Measurements from ENCODE around the gene FRMPD4. TPM values are rescaled to one million over a fixed set of nuclear protein-coding genes. Genes with fewer than 3 reads are reported as not detected.

Gene FRMPD4
- total and polyA plus RNA-seq, 12 donors = under 0.01 to 0.06 (median 0.02) TPM; not detected in 7

DNA sequence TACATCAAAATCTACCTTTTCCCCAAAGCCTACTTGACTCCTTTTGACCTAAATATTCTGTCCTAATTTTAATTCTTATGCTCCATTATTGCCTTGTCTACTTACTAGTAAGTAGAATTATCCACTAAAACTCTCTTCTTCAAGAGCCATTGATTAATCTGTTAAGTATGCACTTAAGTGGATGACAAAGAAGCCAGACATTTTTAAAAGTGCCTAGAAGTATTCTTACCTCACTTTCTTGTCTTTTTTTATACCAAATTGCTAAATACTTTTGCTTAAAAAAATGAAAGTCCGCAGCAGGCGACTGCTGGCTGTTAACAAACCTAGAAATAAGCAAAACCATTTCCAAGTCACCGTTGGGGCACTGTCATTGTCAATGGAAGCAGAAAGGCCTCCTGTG is 20.1 kb upstream of the FRMPD4 start:
- no peaks in the 10 kb centered on the region for H3K9me3 ChIP-seq (replicated peaks in 1 of 3)
- no peaks in the 10 kb centered on the region for H3K36me3 ChIP-seq (replicated peaks in 1 of 2)
- H3K4me3 ChIP-seq = no peak overlapping the region
- H3K27ac ChIP-seq = no peak overlapping the region
- H3K4me1 ChIP-seq (replicated peaks in 1 of 2) = no peaks in the 10 kb centered on the region
- TF ChIP-seq POLR2A (IDR thresholded peaks at IDR 0.05) (no peak), CTCF (IDR thresholded peaks at IDR 0.05) (no peak)
- WGBS, 4 donors = 73 to 83% (median 79%) methylated on average over 3 of the region's 3 CpGs
- H3K27me3 ChIP-seq = no peaks in the 10 kb centered on the region
- no peak for DNase-seq
- intact Hi-C loops (cut with DNase I) = no loop called here

DNA sequence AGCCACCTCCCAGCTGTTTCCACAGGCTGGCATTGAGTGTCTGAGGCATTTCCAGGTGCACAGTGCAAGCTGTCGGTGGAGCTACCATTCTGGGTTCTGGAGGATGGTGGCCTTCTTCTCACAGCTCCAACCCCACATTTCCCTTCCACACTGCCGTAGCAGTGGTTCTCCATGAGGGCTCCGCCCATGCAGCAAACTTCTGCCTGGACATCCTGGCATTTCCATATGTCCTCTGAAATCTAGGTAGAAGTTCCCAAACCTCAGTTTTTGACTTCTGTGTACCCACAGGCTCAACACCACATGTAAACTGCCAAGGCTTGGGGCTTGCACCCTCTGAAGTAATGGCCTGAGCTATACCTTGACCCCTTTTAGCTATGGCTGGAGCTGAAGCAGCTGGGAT is 10.3 kb upstream of the FRMPD4 start:
- intact Hi-C loops (cut with DNase I) = no loop called here
- Histone ChIP-seq H3K36me3 (replicated peaks in 1 of 2) (no peaks in the 10 kb centered on the region), H3K27ac (no peak overlapping the region), H3K9me3 (replicated peaks in 1 of 3) (peaks cover 0 to 6% (median 0%) of the 10 kb centered on the region in 3 donors), H3K27me3 (peaks cover 6% of the 10 kb centered on the region), H3K4me1 (replicated peaks in 1 of 2) (no peaks in the 10 kb centered on the region), H3K4me3 (no peak overlapping the region)
- WGBS, 4 donors = 81 to 92% (median 87%) methylated on average over 3 of the region's 3 CpGs; no CpG with 5 or more reads in 1 of the 4 donors
- DNase-seq = no peak
- TF ChIP-seq POLR2A (IDR thresholded peaks at IDR 0.05) (no peak), CTCF (IDR thresholded peaks at IDR 0.05) (no peak)

DNA sequence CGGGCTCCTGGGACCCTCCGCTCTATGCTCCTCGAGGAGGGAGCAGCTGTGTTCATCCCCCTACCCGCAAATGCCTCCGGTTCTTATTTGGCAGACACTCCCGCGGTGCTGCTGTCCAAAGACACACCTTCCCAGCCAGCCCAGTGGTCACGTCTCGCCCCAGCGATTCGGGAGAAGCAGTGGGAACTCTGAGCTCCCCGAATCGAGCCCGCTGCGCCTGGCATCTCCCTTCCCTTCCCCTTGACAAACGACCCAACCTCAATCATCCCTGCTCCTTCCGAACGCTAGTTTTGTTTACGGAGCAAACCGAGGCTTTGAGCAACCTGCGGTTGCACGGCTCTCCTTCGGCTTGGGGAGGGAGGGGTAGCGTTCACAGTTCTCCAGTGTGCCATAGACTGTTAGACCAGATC is 317 bp upstream of the FRMPD4 start:
- no peaks in the 10 kb centered on the region for H3K9me3 ChIP-seq (replicated peaks in 1 of 3)
- no peaks in the 10 kb centered on the region for H3K36me3 ChIP-seq (replicated peaks in 1 of 2)
- no peak overlapping the region for H3K27ac ChIP-seq
- no peaks in the 10 kb centered on the region for H3K4me1 ChIP-seq (replicated peaks in 1 of 2)
- intact Hi-C loops (cut with DNase I) = no loop called here
- WGBS, 4 donors = 0 to 19% (median 5%) methylated on average over 3 to 24 of the region's 24 CpGs
- TF ChIP-seq CTCF (IDR thresholded peaks at IDR 0.05) = no peak
- TF ChIP-seq POLR2A (IDR thresholded peaks at IDR 0.05) = no peak
- no peak overlapping the region for H3K4me3 ChIP-seq
- no peak for DNase-seq
- peaks cover 19% of the 10 kb centered on the region for H3K27me3 ChIP-seq

GRCh38 chrX:12139934-12140611 is 1.8 kb downstream of the FRMPD4 start:
- 58 to 68% (median 64%) methylated on average over 4 of the region's 4 CpGs for WGBS, 4 donors
- H3K4me1 ChIP-seq (replicated peaks in 1 of 2) = no peaks in the 10 kb centered on the region
- DNase-seq = no peak
- no peaks in the 10 kb centered on the region for H3K9me3 ChIP-seq (replicated peaks in 1 of 3)
- intact Hi-C loops (cut with DNase I) = no loop called here
- H3K36me3 ChIP-seq (replicated peaks in 1 of 2) = no peaks in the 10 kb centered on the region
- H3K4me3 ChIP-seq = no peak overlapping the region
- peaks cover 16% of the 10 kb centered on the region for H3K27me3 ChIP-seq
- H3K27ac ChIP-seq = no peak overlapping the region
- TF ChIP-seq POLR2A (IDR thresholded peaks at IDR 0.05) = no peak
- no peak for TF ChIP-seq CTCF (IDR thresholded peaks at IDR 0.05)

All from adrenal gland (tissue), 12 donors.